ENCODE measurements around the gene BCAS2.

DNA sequence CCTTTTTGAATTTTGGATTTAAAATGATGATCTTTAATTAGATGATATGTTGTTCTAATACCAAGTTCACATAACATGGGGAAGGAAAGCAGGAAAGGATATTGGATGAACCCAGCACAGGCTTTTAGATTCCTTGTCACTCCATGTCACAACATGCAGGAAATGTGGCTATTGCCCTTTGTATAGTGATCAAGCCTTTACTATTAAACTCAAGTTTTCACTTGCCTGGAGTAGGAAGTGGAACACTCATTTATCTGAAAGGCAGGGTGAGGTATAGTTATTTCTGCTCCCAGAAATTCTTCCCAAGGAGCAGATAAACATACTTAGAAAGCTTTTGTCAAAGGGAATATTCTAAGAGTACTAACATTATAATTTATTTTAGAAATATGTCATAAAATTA is 37.2 kb upstream of the BCAS2 start:
- no peak for TF ChIP-seq POLR2A (IDR thresholded peaks at IDR 0.05)
- TF ChIP-seq, protein P1, sequence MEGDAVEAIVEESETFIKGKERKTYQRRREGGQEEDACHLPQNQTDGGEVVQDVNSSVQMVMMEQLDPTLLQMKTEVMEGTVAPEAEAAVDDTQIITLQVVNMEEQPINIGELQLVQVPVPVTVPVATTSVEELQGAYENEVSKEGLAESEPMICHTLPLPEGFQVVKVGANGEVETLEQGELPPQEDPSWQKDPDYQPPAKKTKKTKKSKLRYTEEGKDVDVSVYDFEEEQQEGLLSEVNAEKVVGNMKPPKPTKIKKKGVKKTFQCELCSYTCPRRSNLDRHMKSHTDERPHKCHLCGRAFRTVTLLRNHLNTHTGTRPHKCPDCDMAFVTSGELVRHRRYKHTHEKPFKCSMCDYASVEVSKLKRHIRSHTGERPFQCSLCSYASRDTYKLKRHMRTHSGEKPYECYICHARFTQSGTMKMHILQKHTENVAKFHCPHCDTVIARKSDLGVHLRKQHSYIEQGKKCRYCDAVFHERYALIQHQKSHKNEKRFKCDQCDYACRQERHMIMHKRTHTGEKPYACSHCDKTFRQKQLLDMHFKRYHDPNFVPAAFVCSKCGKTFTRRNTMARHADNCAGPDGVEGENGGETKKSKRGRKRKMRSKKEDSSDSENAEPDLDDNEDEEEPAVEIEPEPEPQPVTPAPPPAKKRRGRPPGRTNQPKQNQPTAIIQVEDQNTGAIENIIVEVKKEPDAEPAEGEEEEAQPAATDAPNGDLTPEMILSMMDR (IDR thresholded peaks at IDR 0.05), result no peak

All from Peyer's patch (tissue), 4 donors.